ENCODE results near the gene C11orf58.

C11orf58 gene

DNA sequence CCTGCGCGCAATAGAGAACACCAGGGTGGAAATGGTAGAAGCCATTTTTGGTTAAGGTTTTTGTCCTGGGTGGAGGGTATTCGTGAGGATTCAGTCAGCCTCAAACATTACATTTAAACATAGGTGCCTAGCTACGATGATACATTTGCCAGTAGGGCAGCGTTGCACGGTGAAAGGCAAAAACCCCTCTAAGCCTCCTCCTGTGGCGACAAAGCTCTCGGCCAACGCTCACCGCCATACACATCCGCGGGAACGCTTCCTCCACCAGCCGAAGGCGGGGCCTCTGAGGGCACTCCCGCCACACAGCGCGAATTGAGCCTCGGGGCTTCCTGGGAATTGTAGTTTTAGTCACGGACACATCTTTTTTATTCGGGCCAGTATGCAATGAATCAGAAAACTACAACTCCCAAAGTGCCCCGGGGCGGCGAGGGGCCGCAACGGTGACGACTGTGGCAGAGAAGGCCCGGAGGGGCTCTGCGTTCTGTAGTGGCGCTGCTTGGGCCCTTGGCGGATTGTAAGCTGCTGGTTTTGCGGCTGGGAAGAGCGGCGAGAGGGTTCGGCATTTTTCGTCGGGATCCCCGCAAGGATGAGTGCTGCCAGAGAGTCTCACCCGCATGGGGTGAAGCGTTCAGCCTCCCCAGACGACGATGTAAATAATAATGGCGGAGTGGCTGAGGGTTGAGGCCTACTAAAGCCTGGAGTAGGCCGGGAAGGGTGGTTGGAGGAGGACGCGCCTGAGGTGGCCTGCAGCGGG is at the start of gene C11orf58:
Gene C11orf58 (plus strand): TSS at position 455 of the 754 bp plus-strand sequence. CDS start 132 bp downstream, at position 587.
- DNase-seq (ENCODE audit: low read depth), result peak; percentile 97

DNA sequence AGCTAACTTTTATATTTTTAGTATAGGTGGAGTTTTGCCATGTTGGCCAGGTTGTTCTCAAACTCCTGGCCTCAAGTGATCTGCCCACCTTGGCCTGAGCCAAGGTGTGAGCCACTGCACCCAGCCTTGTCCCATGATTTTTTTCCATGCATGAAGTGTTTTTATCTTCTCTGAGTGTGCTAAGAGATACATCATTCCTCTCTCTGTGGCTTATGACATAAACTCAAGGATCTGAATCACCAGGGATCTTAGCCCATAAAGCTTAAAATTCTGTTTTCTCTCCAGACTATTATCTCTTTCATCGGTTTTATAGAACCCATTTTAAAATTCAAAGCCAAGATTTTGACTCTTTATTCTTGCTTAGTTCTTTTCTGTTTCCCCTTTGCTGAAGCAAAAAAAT is 48.4 kb upstream of the C11orf58 start:
- DNase-seq (ENCODE audit: low read depth), result no peak

DNA sequence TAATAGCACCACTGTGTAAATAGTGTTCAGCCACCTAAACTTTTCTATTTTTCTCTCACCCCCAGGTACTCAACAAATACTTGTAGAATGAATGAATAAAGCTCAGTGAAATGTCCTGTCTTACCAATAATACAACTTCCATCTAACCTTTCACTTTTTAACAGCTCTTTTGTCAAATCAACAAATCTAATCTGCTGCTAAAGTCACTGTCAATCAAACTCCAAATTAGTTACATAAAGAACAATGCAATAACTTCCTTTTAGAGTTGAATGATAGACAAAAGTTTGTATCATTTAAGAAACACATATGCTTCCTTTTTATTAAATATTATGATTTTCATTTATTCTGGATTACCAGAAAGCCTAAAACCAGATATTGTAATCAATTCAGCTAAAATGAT is 34.7 kb upstream of the C11orf58 start:
- DNase-seq (ENCODE audit: low read depth), result no peak

DNA sequence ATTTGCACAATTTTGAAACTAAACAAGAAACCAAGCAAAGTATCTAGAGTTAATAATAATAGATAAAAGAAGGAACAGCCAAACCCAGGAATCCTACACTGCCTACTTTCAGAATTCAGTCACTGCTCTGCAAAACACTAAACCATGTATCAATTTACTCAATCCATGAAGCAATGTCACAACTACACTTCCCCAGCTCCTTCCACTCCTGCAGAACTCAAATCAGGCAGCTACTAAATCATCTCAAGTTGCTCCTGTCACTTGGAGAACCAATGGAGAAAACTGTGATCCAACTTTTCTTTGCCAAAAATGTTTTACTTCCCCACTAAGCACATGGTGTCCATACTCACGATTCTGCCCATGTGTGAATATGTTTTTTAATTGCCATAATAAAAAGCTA is 24.9 kb upstream of the C11orf58 start:
- no peak for DNase-seq (ENCODE audit: low read depth)

DNA sequence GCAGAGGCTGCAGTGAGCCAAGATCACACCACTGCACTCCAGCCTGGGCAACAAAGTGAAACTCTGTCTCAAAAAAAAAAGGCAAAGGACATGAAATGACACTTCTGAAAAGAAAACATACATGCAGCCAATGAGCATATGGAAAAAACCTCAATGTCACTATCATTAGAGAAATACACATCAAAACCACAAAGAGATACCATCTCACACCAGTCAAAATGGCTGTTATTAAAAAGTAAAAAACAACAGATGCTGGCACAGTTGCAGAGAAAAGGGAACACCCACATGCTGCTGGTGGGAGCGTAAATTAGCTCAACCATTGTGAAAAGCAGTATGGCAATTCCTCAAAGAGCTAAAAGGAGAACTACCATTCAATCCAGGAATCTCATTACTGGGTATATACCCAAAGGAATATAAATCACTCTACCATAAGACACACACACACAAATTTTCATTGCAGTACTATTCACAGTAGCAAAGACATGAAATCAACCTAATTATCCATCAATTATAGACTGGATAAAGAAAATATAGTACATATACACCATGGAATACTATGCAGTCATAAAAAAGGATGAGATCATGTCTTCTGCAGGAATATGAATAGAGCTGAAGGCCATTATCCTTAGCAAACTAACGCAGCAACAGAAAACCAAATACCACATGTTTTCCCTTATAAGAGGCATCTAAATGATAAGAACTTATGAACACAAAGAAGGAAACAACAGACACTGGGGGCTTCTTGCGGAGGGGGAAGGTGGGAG is 15.7 kb upstream of the C11orf58 start:
- no peak for DNase-seq (ENCODE audit: low read depth)

DNA sequence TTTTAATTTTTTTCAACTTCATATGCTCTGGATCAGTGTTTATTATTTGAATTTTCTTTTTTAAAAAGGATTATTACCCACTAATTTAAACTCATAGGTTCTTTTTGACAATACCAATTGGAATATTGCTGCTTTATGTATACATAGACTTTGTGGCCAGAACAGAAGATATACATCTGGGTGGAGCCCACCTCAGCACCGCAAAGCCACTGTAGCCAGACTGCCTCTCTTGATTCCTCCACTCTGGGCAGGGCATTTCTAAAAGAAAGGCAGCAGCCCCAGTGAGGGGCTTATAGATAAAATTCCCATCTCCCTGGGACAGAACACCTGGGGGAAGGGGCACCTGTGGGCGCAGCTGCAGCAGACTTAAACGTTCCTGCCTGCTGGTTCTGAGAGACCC is 10.6 kb upstream of the C11orf58 start:
- no peak for DNase-seq (ENCODE audit: low read depth)

DNA sequence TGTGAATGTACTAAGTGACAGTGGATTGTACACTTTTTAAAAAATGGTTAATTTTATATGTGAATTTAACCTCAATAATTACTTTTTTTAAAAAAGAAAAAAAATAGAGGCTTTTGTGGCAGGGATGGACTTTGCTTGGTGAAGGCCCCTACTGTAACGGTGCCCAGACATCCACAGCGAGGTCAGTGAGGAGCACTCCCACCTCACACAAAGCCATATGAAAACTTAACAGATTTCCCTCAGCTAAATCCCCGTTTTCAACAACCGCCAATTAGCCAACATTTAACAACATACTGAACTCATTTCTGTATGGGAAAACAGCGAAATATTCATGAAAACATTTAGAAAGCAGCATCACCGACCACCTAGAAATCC is 642 bp upstream of the C11orf58 start:
- no peak for DNase-seq (ENCODE audit: low read depth)

DNA sequence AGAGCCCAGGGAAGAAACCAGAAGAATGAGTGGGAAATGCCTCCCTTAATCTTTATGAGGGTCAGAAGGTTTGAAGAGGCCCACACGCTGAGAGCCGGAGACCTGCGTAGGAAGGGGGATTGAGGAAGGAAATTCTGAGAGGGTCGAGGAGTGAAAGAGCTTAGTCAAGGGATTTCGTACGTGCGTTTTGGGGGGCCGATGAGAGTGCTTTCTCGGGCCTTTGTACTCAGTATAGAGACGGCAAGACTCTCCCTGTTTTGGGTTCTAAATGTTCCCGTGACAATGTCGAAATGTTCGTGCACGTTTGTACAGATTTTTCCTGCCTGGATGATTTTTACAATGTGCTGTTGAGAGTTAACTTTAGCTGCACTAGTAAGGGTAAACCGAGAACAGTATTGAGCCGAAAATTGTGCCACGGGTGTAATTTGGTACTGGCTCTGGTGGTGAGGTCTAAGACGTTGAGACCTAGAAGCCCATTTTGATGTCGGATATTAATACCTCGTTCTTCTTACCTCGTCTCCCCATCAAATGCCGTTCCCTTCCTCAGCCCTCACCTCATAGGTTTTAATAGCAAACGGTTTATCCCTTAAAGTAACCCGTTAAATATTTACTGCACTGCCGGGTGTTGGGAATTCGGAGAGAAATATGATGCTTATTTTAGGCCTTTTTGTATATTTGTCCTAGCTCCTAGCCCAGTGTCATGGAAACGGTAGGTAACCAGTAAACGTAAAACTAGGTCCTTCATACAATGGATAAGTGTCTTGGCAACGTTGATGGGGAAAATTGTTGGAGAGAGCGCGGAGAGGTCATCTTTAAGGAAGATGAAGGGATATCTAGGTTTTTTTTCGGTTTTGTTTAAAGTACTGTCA is 734 bp downstream of the C11orf58 start:
- DNase-seq (ENCODE audit: low read depth), result no peak

DNA sequence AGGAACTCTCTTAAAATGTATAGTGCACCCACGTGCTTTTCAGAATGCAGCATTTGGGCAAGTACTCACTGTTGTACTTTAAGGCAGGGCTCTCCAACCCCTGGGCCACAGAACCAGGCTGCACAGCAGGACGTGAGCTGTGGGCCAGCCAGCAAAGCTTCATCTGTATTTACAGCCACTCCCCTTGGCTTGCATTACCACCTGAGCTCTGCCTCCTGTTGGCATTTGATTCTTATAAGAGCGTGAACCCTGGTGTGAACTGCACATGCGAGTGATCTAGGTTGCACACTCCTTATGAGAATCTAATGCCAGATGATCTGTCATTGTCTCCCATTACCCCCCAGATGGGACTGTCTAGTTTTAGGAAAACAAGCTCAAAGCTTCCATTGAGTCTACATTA is 3.0 kb downstream of the C11orf58 start:
- no peak for DNase-seq (ENCODE audit: low read depth)

DNA sequence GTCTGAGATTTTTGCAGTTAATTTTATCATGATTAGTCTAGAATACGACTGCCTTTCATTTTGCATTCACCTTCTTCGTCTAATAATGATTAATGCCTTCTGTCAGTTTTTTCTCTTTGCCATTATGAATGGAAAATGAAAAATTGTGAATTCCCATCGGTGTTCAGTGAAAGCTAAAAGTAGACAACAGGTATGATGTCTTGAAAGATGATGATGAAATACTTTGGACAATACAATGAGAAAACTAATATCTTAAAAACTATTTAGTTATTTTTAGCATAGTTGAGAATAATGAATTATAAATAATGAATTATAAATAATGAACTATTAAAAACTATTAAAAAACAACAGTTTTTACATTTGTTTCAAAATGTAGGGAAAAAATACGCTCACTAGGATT is 5.0 kb downstream of the C11orf58 start:
- no peak for DNase-seq (ENCODE audit: low read depth)

DNA sequence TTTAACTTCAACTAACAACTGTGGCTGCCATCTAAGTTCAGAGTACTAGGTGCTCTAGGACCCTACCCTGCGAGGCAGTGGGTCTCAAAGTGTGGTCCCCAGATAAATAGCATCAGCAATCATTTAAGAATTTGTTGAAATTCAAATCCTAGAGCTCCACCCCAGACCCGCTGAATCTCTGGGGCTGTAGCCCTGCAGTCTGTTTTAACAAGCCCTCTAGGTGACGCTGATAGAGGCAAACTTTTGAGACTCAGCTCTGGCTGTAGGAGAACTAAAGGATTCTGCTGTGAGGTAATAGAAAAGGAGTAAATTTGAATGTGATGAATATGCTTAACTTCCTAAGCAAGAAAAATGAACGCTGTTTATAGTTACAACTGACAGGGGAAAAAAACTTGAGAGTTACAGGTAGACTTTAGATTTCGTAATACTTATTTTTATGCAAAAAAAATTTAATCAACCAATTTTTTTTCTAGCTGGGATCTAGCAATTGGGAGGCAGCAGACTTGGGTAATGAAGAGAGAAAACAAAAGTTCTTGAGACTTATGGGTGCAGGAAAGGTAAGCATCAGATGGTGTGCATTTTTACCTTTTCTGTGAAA is 5.8 kb downstream of the C11orf58 start:
- DNase-seq (ENCODE audit: low read depth), result no peak

DNA sequence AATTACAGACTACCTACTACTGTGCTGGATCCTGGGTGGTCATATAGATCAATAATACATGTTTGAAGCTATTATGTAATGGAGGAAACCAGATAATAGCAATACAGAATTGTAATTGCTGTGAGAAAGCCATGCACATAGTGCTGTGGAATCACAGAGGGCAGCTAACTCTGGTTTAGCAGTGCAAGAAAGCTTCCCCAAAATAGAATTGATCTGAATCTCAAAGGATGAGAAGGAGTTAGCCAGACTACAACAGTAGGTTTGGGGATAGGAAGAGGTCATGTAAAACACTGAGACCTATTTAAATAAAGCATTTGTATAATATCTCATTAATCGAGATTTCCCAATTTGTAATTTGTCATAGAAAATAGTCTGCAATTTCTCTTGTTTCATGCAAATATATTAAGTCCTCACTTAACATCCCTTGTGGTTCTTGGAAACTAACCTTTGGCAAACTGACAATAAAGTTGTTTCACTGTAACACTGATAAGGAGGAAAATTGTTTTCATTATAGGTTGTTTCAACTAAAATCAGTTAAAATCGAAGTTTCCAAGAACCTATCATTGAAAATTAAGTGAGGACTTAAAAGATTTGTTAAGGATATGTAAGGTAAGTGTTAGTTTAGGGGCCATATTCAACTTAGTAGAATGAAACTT is 7.6 kb downstream of the C11orf58 start:
- no peak for DNase-seq (ENCODE audit: low read depth)

DNA sequence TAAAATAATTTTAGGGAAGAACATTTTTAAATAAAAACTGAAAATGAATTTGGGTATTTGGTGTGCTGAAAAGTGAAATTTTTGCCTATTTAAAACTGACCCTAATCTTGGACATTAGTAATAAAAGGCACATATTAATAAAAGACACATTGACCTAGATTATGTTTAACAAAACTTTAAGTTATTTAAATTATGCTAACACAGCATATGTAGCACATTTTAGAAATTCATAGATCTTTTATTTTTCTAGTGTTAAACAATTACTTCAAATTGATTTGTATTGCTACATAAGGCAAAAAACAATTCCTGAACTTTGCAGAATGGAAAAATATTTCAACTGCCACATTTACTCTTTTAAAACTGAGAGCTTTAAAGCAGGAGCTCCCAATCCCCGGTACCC is 10.6 kb downstream of the C11orf58 start:
- no peak for DNase-seq (ENCODE audit: low read depth)

DNA sequence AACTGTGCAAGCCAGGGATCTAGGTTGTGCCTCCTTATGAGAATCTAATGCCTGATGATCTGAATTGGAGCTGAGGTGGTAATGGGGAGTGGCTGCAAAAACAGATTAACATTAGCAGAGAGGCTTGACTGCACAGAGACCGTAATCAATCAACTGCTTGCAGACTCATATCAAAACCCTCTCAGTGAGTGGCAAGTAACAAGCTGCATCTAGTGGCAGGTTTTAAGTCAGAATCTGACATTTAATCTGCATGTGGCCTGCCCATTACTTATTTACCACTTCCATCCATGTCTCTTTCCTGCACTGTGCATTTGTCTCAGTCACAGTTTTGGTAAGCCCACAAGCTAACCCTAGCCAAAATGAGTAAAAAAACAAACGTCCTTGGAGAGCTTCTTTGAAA is 11.2 kb downstream of the C11orf58 start:
- DNase-seq (ENCODE audit: low read depth), result no peak

DNA sequence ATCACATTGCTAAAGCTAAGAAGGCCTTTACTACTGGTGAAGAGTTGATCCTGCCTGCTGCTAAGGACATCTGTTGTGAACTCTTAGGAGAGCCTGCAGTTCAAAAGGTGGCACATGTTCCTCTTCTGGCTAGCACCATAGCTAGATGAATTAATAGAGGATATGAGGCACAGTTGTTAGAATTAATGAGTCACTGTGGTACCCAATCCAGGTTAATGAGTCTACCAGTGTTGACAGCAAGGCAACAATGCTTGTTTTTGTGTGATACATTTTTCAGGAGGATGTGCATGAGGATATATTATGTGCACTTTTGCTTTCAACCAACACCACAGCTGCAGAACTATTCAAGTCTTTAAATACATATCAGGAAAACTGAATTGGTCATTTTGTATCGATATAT is 12.0 kb downstream of the C11orf58 start:
- DNase-seq (ENCODE audit: low read depth), result no peak

DNA sequence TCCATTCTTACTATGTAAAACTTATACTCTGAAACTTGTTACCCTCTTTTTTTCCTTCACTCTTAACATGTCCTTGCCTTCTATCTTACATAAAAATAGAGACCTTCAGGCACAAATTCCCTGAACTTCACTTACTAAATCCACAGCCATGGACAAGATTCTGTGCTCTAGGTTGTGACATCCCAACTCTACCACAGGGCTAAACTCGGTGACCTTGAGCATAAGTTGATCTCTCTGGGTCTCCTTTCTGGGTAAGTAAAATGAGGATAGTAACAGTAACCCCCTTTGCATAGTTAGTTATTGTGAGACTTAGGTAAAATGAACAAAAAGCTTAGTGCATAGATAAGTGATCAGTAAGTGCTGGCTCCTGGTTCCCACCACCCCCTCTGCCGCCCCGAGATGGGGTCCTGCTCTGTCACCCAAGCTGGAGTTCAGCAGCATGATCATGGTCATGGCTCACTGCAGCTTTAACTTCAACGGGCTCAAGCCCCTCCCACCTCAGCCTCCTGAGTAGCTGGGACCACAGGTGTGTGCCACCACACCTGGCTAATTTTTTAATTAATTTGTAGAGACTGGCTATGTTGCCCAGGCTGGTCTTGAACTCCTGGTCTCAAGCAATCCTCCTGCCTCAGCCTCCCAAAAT is 20.1 kb downstream of the C11orf58 start:
- no peak for DNase-seq (ENCODE audit: low read depth)

DNA sequence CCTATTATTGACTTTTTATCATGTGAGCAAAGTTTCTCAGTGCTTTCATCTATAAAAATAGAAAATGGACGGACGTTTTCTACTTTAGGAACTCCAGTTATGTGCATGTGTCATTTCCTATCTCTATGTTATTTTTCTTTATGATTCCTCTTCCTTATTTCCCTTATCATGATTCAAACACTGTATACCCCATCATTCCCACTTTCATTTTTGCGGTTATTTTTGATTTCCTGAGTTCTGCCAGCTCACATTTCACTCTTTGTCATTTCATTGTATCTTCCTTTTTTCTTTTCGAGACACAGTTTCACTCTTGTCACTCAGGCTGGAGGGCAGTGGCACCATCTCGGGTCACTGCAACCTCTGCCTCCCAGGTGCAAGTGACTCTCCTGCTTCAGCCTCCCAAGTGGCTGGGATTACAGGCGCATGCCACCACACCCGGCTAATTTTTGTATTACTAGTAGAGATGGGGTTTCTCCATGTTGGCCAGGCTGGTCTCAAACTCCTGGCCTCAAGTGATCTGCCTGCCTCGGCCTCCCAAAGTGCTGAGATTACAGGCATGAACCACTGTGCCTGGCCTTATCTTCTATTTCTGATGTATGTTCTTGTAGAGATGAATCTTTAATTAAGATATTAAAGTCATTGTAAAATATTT is 21.5 kb downstream of the C11orf58 start:
- DNase-seq (ENCODE audit: low read depth), result no peak

DNA sequence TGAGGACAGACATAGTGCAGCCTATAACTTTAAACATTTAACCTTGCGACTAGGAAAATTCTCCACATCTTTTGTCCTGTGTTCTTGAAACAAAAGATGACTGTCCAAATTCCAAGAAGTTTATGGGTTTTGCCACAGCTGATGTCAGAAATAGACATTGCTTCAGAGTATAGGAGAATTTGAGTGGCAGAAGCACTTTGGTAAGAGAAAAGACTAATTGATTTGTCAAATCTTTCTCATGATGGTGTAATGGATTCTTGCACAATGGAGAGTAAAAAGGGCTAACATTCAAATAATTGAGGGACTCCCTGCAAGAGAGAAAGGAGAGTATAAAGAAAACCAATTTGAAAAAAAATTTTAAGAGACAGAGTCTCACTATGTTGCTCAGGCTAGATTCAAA is 25.3 kb downstream of the C11orf58 start:
- no peak for DNase-seq (ENCODE audit: low read depth)

DNA sequence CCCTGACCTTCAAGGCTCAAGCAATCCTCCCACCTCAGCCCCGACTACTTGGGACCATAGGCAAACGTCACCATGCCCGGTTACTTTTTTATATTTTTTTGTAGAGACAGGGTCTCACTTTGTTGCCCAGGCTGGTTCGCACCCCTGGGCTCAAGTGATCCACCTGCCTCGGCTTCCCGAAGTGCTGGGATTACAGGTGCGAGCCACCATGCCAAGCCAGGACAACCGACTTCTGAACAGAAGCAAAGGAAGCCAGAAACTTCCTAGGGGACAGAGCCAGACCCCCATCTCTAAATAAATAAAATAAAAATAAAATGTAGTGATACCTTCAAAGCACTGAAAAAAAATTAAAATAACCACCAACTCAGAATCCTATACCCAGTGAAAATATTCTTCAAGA is 26.4 kb downstream of the C11orf58 start:
- no peak for DNase-seq (ENCODE audit: low read depth)

DNA sequence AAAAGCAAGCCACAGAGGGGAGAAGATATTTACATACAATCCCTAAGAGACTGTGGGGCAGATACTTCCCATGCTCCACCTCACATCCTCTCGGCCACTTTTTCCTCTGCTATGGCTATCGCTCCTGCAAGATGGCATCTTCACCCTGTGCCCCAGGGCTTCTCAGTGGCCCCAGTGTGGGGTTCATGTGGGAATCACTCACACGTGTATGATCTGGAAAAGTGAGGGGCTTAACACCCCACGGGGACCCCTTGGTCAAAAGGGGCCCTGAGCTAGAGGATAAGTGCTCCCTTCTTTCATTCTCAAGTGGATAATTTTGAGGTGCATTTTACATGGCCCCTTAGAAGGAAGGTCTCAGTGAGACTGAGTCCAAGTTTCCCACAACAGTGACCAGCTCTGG is 28.7 kb downstream of the C11orf58 start:
- no peak for DNase-seq (ENCODE audit: low read depth)

DNA sequence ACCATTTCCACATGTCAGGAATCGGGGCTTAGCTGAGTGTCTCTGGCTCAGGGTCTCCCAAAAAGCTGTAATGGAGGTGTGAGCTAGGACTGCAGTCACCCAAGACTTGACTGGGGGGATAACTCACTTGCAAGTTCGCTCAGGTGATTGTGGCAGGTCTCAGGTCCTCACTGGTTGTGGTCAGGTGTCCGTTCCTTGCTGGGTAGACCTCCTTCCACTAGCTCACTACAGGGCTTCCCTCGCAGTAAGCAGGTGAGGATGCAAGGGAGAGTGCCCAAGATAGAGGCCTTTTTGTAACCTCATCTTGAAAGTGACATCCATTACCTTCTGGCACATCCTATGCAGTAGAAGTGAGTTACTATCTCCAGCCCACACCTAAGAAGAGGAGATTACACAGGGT is 29.5 kb downstream of the C11orf58 start:
- no peak for DNase-seq (ENCODE audit: low read depth)

Measured in stromal cell of bone marrow (primary cell).